ENCODE measurements around the gene EFNA2. TPM values are rescaled to one million over a fixed set of nuclear protein-coding genes. Genes with fewer than 3 reads are reported as not detected.

Gene EFNA2
- polyA plus RNA-seq, 3 donors = not detected

DNA sequence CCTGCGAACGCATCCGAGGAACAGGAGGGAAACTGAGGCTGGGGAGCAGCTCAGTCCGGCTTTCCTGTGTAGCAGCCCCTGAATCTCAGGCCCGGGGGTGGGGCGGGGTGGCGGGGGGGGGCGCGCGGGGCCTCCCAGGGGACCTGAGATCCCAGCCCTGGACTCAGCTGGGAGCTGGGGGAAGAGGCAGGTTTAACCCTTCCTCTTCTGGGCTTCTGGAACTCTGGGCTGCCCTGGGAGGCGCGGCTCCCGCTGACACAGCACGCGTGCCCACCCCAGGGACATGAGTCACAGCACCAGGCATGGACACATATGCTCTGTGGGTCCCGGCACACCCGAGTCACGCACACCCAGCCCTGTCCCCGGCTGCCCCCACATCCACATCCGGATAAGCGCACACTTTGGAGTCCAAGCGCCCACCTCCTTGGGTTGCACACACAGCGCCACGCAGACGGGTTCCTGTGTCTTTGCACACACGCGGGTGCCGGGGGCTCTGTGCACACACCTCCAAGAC lies 20.0 kb upstream of the EFNA2 start:
- Histone ChIP-seq H3K79me2 (ENCODE audit: insufficient read depth, low read length) (peaks cover 24% of the 10 kb centered on the region), H2AFZ (ENCODE audit: insufficient read depth, low read depth, low read length, poor library complexity, severe bottlenecking) (peak overlapping the region; percentile 75), H4K20me1 (ENCODE audit: insufficient read depth, low read length) (peaks cover 33% of the 10 kb centered on the region), H3K27me3 (ENCODE audit: control insufficient read depth in 2 of 2, insufficient read depth in 2 of 2, low read length in 2 of 2) (peaks cover 0 to 8% of the 10 kb centered on the region in 2 donors), H3K9ac (ENCODE audit: insufficient read depth, low read length, poor library complexity, severe bottlenecking) (peak overlapping the region; percentile 71), H3K4me2 (replicated peaks; ENCODE audit: extremely low read depth, low read length, poor library complexity, severe bottlenecking) (peak overlapping the region; percentile 89), H3K4me3 (replicated peaks in 1 of 3; ENCODE audit: low read depth in 2 of 3, low read length in 3 of 3) (peak overlapping the region in 2 of 3 experiments; percentile 39 to 77), H3K27ac (ENCODE audit: low read depth in 1 of 2, low read length in 2 of 2) (peak overlapping the region; percentile 19 to 79), H3K4me1 (ENCODE audit: control insufficient read depth in 1 of 2, insufficient read depth in 2 of 2, low read length in 2 of 2) (peaks cover 61 to 75% of the 10 kb centered on the region in 2 donors), H3K36me3 (replicated peaks in 1 of 2; ENCODE audit: control insufficient read depth in 1 of 2, insufficient read depth in 2 of 2, low read length in 2 of 2) (peaks cover 0 to 3% of the 10 kb centered on the region in 2 donors), H3K9me3 (replicated peaks in 1 of 2; ENCODE audit: control insufficient read depth in 1 of 2, insufficient read depth in 1 of 2, low read length in 2 of 2) (no peaks in the 10 kb centered on the region)
- Mint-ChIP-seq H3K4me3 (peak overlapping the region; percentile 68 to 74), H3K36me3 (peaks cover 6 to 8% of the 10 kb centered on the region in 2 donors), H3K4me1 (peaks cover 55% of the 10 kb centered on the region), H3K27me3 (ENCODE audit: low read depth in 3 of 3) (peaks cover 11 to 22% (median 14%) of the 10 kb centered on the region in 3 donors), H3K27ac (peak overlapping the region in 6 of 7 donors; percentile 60 to 83 (median 73)), H3K9me3 (peaks cover 0 to 2% (median 0%) of the 10 kb centered on the region in 7 donors)
- peak; percentile 88 to 96 (median 91) for DNase-seq
- intact Hi-C loops (cut with micrococcal nuclease) = loop anchor here in 1 of 2 donors (5.0 kb wide), 1 partner anchor 163 kb away; the partner anchor contains the start of gene GPX4
- WGBS (ENCODE audit: insufficient coverage) = 16% methylated on average over 18 of the region's 28 CpGs
- TF ChIP-seq CTCF (IDR thresholded peaks at IDR 0.05) = no peak

- intact Hi-C loops (cut with micrococcal nuclease) = loop anchor here in 1 of 2 donors (5.0 kb wide), 1 partner anchor 164 kb away; the partner anchor contains the start of gene GPX4
- peaks cover 39% of the 10 kb centered on the region for H4K20me1 ChIP-seq (ENCODE audit: insufficient read depth, low read length)
- H3K79me2 ChIP-seq (ENCODE audit: insufficient read depth, low read length) = peaks cover 30% of the 10 kb centered on the region
- Mint-ChIP-seq H3K4me1 (peaks cover 61% of the 10 kb centered on the region), H3K4me3 (peak overlapping the region; percentile 70 to 74), H3K36me3 (peaks cover 13 to 14% of the 10 kb centered on the region in 2 donors), H3K27me3 (ENCODE audit: low read depth in 3 of 3) (peaks cover 11 to 22% (median 14%) of the 10 kb centered on the region in 3 donors), H3K9me3 (peaks cover 0 to 2% (median 0%) of the 10 kb centered on the region in 7 donors), H3K27ac (peak overlapping the region in 5 of 7 donors; percentile 70 to 83 (median 75))
- H3K36me3 ChIP-seq (replicated peaks in 1 of 2; ENCODE audit: control insufficient read depth in 1 of 2, insufficient read depth in 2 of 2, low read length in 2 of 2) = peaks cover 6 to 10% of the 10 kb centered on the region in 2 donors
- peak; percentile 83 to 90 (median 84) for DNase-seq
- H3K4me1 ChIP-seq (ENCODE audit: control insufficient read depth in 1 of 2, insufficient read depth in 2 of 2, low read length in 2 of 2) = peaks cover 65 to 77% of the 10 kb centered on the region in 2 donors
- no peaks in the 10 kb centered on the region for H3K9me3 ChIP-seq (replicated peaks in 1 of 2; ENCODE audit: control insufficient read depth in 1 of 2, insufficient read depth in 1 of 2, low read length in 2 of 2)
- peak overlapping the region; percentile 39 to 77 (median 46) for H3K4me3 ChIP-seq (replicated peaks in 1 of 3; ENCODE audit: low read depth in 2 of 3, low read length in 3 of 3)
- peak overlapping the region; percentile 71 for H3K9ac ChIP-seq (ENCODE audit: insufficient read depth, low read length, poor library complexity, severe bottlenecking)
- H3K27ac ChIP-seq (ENCODE audit: low read depth in 1 of 2, low read length in 2 of 2) = peak overlapping the region; percentile 19 to 79
- peaks cover 0 to 8% of the 10 kb centered on the region in 2 donors for H3K27me3 ChIP-seq (ENCODE audit: control insufficient read depth in 2 of 2, insufficient read depth in 2 of 2, low read length in 2 of 2)
- 2% methylated on average over 84 of the region's 84 CpGs for WGBS (ENCODE audit: insufficient coverage)
- TF ChIP-seq CTCF (IDR thresholded peaks at IDR 0.05) = no peak
- peak overlapping the region; percentile 89 for H3K4me2 ChIP-seq (replicated peaks; ENCODE audit: extremely low read depth, low read length, poor library complexity, severe bottlenecking)
- H2AFZ ChIP-seq (ENCODE audit: insufficient read depth, low read depth, low read length, poor library complexity, severe bottlenecking) = peak overlapping the region; percentile 75
These were observed 19.4 kb upstream of the EFNA2 start for GRCh38 chr19:1266129-1266915.

Data from CD14-positive monocyte (primary cell).